CD4-positive, CD25-positive, alpha-beta regulatory T cell (primary cell): ENCODE results near the gene MAFF. TPM values are rescaled to one million over a fixed set of nuclear protein-coding genes. Genes with fewer than 3 reads are reported as not detected.
"Not testable (repeated sequence)": the region's sequence is repeated elsewhere in the genome, so short reads cannot be mapped to it uniquely, and the experiment has no call there.

Source experiments
- ATAC-seq, 2 donors: fragments of 150-1000 bp; cut with Tn5 transposase; one replicate each; pipeline ENCODE4 v1.10.0; 2021; ENCODE audit warnings: low read depth in 2 of 2, moderate number of reproducible peaks in 2 of 2, moderate library complexity in 1 of 2
- DNase-seq, 3 donors: peaks; one replicate each; pipeline versions ENCODE4 v3.0.0 to v3.0.0-alpha.2; 2012 to 2022; ENCODE audit warnings: mixed read lengths in 1 of 3
- H3K27ac ChIP-seq: one replicate; pipeline ENCODE4 v1.7.0; 2013; ENCODE audit warnings: mild to moderate bottlenecking, low read length; ENCODE audit not compliant: insufficient read depth, poor library complexity, severe bottlenecking
- H3K27me3 ChIP-seq: one replicate; pipeline ENCODE4 v1.7.0; 2013; ENCODE audit warnings: low read length; ENCODE audit not compliant: control insufficient read depth, insufficient read depth
- H3K36me3 ChIP-seq: one replicate; pipeline ENCODE4 v1.7.0; 2013; ENCODE audit warnings: mild to moderate bottlenecking, low read length, moderate library complexity; ENCODE audit not compliant: control insufficient read depth, insufficient read depth
- H3K4me1 ChIP-seq: 2 replicates; pipeline ENCODE4 v1.7.0; 2013; ENCODE audit warnings: mild to moderate bottlenecking, low read length; ENCODE audit not compliant: insufficient read depth, control insufficient read depth, poor library complexity, severe bottlenecking
- H3K4me3 ChIP-seq: one replicate; pipeline ENCODE4 v1.7.0; 2013; ENCODE audit warnings: low read depth, mild to moderate bottlenecking, low read length, moderate library complexity
- H3K9me3 ChIP-seq, 2 experiments: 1 replicate in 1 of 2; 2 replicates in 1 of 2; pipeline ENCODE4 v1.7.0; 2013; ENCODE audit warnings: low read length in 2 of 2, mild to moderate bottlenecking in 1 of 2, moderate library complexity in 1 of 2; ENCODE audit not compliant: control insufficient read depth in 2 of 2
- H3K27ac Mint-ChIP-seq, 3 donors: one replicate each; pipeline ENCODE4 v1.8.0; 2020 to 2022; ENCODE audit warnings: mild to moderate bottlenecking in 3 of 3, mixed read lengths in 3 of 3, moderate library complexity in 2 of 3
- H3K27me3 Mint-ChIP-seq: one replicate; pipeline ENCODE4 v1.8.0; 2022; ENCODE audit warnings: mild to moderate bottlenecking, mixed read lengths
- H3K36me3 Mint-ChIP-seq: one replicate; pipeline ENCODE4 v1.8.0; 2020; ENCODE audit warnings: mixed read lengths
- H3K4me1 Mint-ChIP-seq, 4 donors: one replicate each; pipeline ENCODE4 v1.8.0; 2020 to 2022; ENCODE audit warnings: mixed read lengths in 4 of 4, mild to moderate bottlenecking in 1 of 4
- H3K4me3 Mint-ChIP-seq, 4 donors: one replicate each; pipeline ENCODE4 v1.8.0; 2020 to 2022; ENCODE audit warnings: mild to moderate bottlenecking in 4 of 4, mixed read lengths in 4 of 4, moderate library complexity in 3 of 4
- H3K9me3 Mint-ChIP-seq, 7 donors: one replicate each; pipeline ENCODE4 v1.8.0; 2020 to 2022; ENCODE audit warnings: mixed read lengths in 7 of 7, mild to moderate bottlenecking in 3 of 7, moderate library complexity in 2 of 7
- polyA plus RNA-seq, 4 donors: library from polyadenylated mRNA; unstranded; fragments of 300-500 nt; fragmentation: Illumina TruSeq; gene quantifications; one replicate each; pipeline ENCODE4 v1.2.3, GENCODE V29; 2021
- total RNA-seq: library from RNA; stranded (reverse); gene quantifications from one replicate; pipeline ENCODE4 v1.2.3, GENCODE V29; 2022

MAFF gene
- total RNA-seq (39.4 TPM), polyA plus RNA-seq (1 to 10 TPM; 1.4 to 2.4 (median 2.0) TPM)

DNA sequence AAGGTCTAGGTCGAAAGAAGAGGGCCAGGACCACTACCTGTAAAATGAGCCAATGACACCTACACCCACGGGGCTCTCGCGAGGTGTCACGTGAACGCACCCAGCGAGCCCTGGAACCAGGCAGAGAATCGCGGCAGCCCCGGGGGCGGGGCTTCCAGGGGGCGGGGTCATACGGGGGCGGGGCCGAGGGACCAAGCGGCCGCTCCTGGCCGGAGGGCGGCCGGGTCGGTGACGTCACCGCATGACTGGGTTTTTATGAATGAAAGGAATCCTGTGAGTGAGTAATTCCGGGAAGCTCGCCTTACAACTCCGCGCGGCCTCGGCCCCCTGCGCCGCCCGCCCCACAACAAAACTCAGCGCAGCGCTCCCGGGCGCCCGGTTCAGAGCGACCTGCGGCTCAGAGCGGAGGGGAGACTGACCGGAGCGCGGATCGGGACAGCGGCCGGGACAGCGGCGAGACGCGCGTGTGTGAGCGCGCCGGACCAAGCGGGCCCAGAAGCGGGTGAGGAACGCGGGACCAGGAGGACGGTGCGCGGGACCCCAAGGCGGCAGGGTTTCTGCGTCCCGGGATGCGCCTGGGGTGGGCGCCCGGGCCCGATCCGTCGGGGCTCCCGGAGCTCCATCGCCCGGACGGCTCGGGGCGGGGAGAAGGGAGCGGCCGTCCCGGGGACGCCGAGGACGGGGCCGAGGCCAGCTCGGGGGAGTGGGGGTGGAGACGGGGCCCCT is at the start of gene MAFF:
MAFF (plus strand) TSS at position 284 of the 726 bp plus-strand sequence. CDS start 11,860 bp downstream, outside the sequence.
- H3K36me3 Mint-ChIP-seq = no peaks in the 10 kb centered on the region
- Histone ChIP-seq H3K36me3 (no peaks in the 10 kb centered on the region), H3K27ac (peak within 1 kb of the TSS; percentile 83), H3K27me3 (no peaks in the 10 kb centered on the region), H3K4me3 (peak within 1 kb of the TSS; percentile 70), H3K4me1 (peaks cover 23% of the 10 kb centered on the region), H3K9me3 (no peaks in the 10 kb centered on the region)
- DNase-seq = peak; percentile 78 to 92 (median 82)
- peak; percentile 71 to 78 for ATAC-seq
- H3K27me3 Mint-ChIP-seq = peaks cover 5% of the 10 kb centered on the region
- peaks cover 6 to 29% (median 16%) of the 10 kb centered on the region in 4 donors for H3K4me1 Mint-ChIP-seq
- H3K27ac Mint-ChIP-seq = peak within 1 kb of the TSS; percentile 90 to 99 (median 93)
- no peaks in the 10 kb centered on the region for H3K9me3 Mint-ChIP-seq
- H3K4me3 Mint-ChIP-seq = peak within 1 kb of the TSS; percentile 87 to 97 (median 91)

DNA sequence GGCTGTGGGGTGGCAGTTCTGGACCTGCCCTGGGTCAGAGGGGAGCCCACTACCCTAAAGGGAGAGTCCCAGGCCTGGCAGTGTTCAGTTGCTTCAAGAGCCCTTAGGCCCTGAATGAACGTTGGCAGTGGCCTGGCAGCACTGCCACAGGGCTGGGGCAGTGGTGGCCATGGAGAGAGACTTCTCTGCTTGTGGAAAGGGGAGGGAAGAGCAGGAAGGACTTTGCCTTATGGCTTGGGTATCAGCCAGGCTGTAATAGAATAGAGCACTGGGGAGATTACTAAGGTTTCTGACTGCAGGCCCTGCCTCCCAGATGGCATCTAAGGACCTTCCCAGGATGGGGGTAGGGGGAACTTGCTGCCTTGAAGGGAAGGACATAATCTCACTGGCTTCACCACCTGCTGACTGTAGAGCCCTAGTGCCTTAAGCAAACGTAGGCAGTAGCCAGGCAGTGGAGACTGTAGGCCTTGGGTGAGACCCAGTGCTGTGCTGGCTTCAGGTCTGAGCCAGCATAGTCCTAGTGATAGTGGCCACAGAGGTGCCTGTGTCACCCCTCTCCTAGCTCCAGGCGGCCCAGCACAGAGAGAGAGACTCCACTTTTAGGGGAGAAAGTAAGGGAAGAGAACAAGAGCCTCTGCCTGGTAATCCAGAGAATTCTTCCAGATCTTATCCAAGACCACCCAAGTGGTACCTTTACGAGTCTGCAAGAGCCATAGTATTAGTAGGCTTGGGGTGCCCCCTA is 47.8 kb upstream of the MAFF start:
- no peaks in the 10 kb centered on the region for H3K27me3 ChIP-seq
- no peak overlapping the region for H3K4me3 ChIP-seq
- Mint-ChIP-seq H3K27ac (no peak overlapping the region), H3K4me1 (peaks cover 6 to 28% (median 13%) of the 10 kb centered on the region in 4 donors), H3K9me3 (no peaks in the 10 kb centered on the region), H3K4me3 (no peak overlapping the region), H3K27me3 (no peaks in the 10 kb centered on the region), H3K36me3 (peaks cover 17% of the 10 kb centered on the region)
- H3K4me1 ChIP-seq = no peaks in the 10 kb centered on the region
- DNase-seq (no peak), ATAC-seq (no peak)
- H3K9me3 ChIP-seq = no peaks in the 10 kb centered on the region
- H3K36me3 ChIP-seq = no peaks in the 10 kb centered on the region
- H3K27ac ChIP-seq = no peak overlapping the region

DNA sequence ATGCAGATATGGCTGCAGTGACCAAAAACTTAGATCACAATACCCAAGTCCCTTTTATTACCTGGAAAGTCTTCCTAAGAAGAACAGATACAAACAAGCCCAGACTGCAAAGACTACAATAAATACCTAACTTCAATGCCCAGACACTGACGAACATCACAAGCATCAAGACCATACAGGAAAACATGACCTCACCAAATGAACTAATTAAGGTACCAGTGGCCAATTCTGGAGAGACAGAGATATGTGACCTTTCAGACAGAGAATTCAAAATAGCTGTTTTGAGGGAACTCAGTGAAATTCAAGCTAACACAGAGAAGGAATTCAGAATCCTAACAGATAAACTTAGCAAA is 47.3 kb upstream of the MAFF start:
- H3K9me3 ChIP-seq, H3K4me3 Mint-ChIP-seq, H3K27ac ChIP-seq, DNase-seq, H3K27me3 Mint-ChIP-seq, ATAC-seq, H3K4me3 ChIP-seq, H3K27me3 ChIP-seq, H3K36me3 ChIP-seq, H3K4me1 ChIP-seq, H3K9me3 Mint-ChIP-seq: not testable (repeated sequence)
- Mint-ChIP-seq H3K27ac (peak overlapping the region in 1 of 3 donors; percentile 43), H3K36me3 (peaks cover 14% of the 10 kb centered on the region), H3K4me1 (peaks cover 6 to 24% (median 13%) of the 10 kb centered on the region in 4 donors)

DNA sequence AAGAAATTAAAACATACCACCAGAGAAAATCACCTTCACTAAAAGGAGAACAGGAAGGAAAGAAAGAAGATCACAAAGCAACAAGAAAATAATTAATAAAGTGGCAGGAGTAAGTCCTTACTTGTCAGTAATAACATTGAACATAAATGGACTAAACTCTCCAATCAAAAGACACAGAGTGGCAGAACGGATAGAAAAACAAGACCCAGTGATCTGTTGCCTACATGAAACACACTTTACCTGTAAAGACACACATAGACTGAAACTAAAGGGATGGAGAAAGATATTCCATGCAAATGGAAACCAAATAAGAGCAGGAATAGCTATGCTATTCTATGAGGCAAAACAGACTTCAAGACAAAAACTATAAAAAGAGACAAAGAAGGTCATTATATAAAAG is 46.1 kb upstream of the MAFF start:
- no peaks in the 10 kb centered on the region for H3K4me1 ChIP-seq
- H3K9me3 Mint-ChIP-seq = no peaks in the 10 kb centered on the region

DNA sequence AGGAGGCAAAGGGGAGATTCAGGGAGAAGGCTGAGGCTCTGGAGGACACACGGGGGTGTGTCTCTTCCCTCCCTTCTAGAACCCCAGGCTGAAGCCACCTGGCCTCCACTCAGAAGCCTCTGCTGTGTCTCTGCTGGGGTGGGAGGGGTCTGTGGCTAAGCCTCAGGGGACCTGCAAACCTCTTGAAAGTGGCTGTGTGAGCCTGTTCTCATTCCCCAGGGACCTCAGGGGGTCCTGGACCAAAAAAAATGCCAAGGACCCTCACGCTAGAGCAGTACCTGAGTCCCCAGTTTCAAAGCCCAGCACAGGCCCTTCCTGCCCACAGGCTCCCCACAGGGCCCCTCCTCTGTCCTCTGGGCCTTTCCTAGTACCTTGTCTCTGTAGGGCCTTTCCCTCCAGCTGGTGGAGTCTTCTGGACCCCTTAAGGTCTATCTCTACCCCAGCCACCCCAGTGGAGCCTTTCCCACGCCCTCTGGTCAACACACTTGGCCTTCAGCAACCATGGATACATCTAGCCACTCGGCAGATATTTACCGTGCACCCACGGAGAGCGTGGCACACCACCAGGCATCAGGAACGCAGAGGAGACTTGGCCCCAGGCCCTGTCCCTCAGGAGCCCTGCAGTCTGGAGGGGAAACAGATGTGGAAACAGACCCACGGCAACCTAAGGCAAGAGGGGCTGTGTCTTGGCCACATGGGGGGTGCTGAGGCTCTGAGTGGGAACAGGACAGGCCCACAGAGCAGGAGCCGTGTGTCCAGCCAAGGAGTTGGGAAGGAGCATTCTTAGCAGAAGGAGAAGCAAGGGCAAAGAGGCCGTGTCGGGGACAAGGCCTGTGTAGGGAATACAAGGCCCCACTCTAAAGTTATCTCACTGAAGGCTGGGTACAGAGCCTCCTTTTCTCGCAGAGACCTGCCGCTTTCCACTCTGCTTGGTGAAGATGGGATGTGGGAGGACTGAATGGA is 38.6 kb upstream of the MAFF start:
- H3K9me3 Mint-ChIP-seq = no peaks in the 10 kb centered on the region
- H3K27me3 Mint-ChIP-seq = no peaks in the 10 kb centered on the region
- Histone ChIP-seq H3K4me1 (no peaks in the 10 kb centered on the region), H3K27ac (no peak overlapping the region), H3K9me3 (no peaks in the 10 kb centered on the region), H3K36me3 (peaks cover 16% of the 10 kb centered on the region), H3K4me3 (no peak overlapping the region), H3K27me3 (no peaks in the 10 kb centered on the region)
- DNase-seq (no peak), ATAC-seq (no peak)
- H3K36me3 Mint-ChIP-seq = peaks cover 39% of the 10 kb centered on the region
- H3K4me3 Mint-ChIP-seq = no peak overlapping the region
- no peak overlapping the region for H3K27ac Mint-ChIP-seq
- peaks cover 5 to 16% (median 12%) of the 10 kb centered on the region in 4 donors for H3K4me1 Mint-ChIP-seq

More for the DNA sequence above, 46.1 kb upstream of the MAFF start:
- Mint-ChIP-seq H3K27ac (peak overlapping the region in 1 of 3 donors; percentile 6), H3K27me3 (no peaks in the 10 kb centered on the region), H3K4me3 (no peak overlapping the region), H3K36me3 (peaks cover 22% of the 10 kb centered on the region), H3K4me1 (peaks cover 6 to 24% (median 14%) of the 10 kb centered on the region in 4 donors)
- no peaks in the 10 kb centered on the region for H3K9me3 ChIP-seq
- no peaks in the 10 kb centered on the region for H3K36me3 ChIP-seq
- no peak overlapping the region for H3K27ac ChIP-seq
- H3K4me3 ChIP-seq = no peak overlapping the region
- H3K27me3 ChIP-seq = no peaks in the 10 kb centered on the region
- no peak for ATAC-seq
- no peak for DNase-seq

DNA sequence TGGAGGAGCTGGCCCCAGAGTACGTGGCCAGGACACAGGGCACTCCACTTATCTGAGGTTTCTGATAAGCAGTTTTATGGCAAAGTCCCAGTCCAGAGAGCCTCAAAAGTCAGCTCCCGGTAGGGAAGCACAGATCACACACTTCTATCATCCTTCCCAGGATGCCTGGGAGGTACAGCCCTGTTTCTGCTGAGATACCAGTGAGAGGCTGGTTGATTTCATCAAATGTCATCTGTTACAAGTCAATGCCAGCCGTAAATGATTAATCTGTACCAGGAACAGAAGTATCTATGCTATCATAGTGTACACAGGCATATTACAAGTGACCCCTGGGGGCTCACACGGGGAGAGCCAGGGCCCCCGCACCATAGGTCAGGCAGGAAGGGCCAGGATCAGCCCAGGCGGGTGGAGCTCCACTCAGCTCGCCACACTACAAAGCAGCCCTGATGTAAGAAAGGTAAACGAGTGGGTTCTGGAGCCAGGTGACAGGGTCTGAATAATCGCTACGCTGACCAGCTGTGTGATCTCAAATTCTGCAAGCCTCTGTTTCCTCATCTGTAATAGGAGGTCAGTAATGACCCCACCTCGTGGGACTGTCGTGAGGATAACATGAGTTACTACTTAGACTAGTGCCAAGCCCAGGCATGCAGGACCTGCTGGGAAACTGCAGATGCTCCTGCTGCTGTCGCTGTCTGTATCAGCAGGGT is 37.8 kb upstream of the MAFF start:
- peaks cover 39% of the 10 kb centered on the region for H3K36me3 Mint-ChIP-seq
- H3K4me1 Mint-ChIP-seq = peaks cover 0 to 16% (median 12%) of the 10 kb centered on the region in 4 donors
- H3K27me3 Mint-ChIP-seq = no peaks in the 10 kb centered on the region

DNA sequence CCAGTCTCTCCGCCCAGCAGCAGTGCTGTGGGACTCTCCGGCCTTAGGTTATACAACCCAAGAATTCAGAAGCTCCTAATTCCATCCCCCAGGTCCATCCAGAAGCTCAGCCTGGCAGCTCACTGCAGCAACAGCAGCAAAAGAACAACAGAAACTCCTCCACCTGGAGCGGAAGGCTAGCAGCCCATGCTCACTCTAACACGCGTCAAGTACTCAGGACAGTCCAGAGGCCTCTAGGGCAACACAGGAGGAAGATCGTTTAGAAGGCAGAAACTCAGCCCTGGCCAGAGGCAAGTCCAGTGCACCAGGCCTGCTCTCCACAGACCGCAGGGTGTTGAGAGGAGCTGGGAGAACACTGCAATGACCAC is 37.3 kb upstream of the MAFF start:
- peaks cover 37% of the 10 kb centered on the region for H3K36me3 Mint-ChIP-seq
- ATAC-seq (no peak), DNase-seq (no peak)
- H3K9me3 Mint-ChIP-seq = no peaks in the 10 kb centered on the region
- no peaks in the 10 kb centered on the region for H3K4me1 ChIP-seq
- peaks cover 28% of the 10 kb centered on the region for H3K36me3 ChIP-seq
- no peak overlapping the region for H3K27ac ChIP-seq
- no peak overlapping the region for H3K4me3 ChIP-seq
- H3K27me3 Mint-ChIP-seq = no peaks in the 10 kb centered on the region
- peak overlapping the region in 1 of 3 donors; percentile 55 for H3K27ac Mint-ChIP-seq
- H3K4me3 Mint-ChIP-seq = peak overlapping the region in 1 of 4 donors; percentile 28
- H3K4me1 Mint-ChIP-seq = peaks cover 0 to 18% (median 12%) of the 10 kb centered on the region in 4 donors
- no peaks in the 10 kb centered on the region for H3K27me3 ChIP-seq
- no peaks in the 10 kb centered on the region for H3K9me3 ChIP-seq

More for the DNA sequence above, 37.8 kb upstream of the MAFF start:
- no peaks in the 10 kb centered on the region for H3K27me3 ChIP-seq
- Mint-ChIP-seq H3K27ac (peak overlapping the region in 1 of 3 donors; percentile 55), H3K4me3 (no peak overlapping the region), H3K9me3 (no peaks in the 10 kb centered on the region)
- no peak for ATAC-seq
- H3K36me3 ChIP-seq = peaks cover 23% of the 10 kb centered on the region
- no peak overlapping the region for H3K4me3 ChIP-seq
- no peaks in the 10 kb centered on the region for H3K9me3 ChIP-seq
- H3K27ac ChIP-seq = no peak overlapping the region
- H3K4me1 ChIP-seq = no peaks in the 10 kb centered on the region
- DNase-seq = no peak
